IPS-NIHi11 (cell line): ENCODE data around the gene DPH5.
"Not testable (repeated sequence)": the region's sequence is repeated elsewhere in the genome, so short reads cannot be mapped to it uniquely, and the experiment has no call there.

Experiments used
- DNase-seq: peaks from one replicate; pipeline ENCODE4 v3.0.0; 2012; ENCODE audit warnings: mixed read lengths, low spot score

The DPH5 gene

GRCh38 chr1:100989306-100990077 lies 36.1 kb downstream of the DPH5 start:
- DNase-seq: no peak

- DNase-seq: no peak
Measured at GRCh38 chr1:100988121-100988520, 37.5 kb downstream of the DPH5 start.

GRCh38 chr1:100982793-100983192 lies 42.8 kb downstream of the DPH5 start:
- no peak for DNase-seq

GRCh38 chr1:100979631-100980030 lies 46.0 kb downstream of the DPH5 start:
- no peak for DNase-seq

- DNase-seq: no peak
Measured at GRCh38 chr1:100976936-100977335, 48.6 kb downstream of the DPH5 start.

GRCh38 chr1:100972185-100972584 lies 53.4 kb downstream of the DPH5 start:
- no peak for DNase-seq

- DNase-seq: no peak
Measured at GRCh38 chr1:100971021-100971420, 54.6 kb downstream of the DPH5 start.

GRCh38 chr1:100969327-100969726 lies 56.3 kb downstream of the DPH5 start:
- DNase-seq: no peak

- DNase-seq: no peak
Measured at GRCh38 chr1:100968621-100969020, 57.0 kb downstream of the DPH5 start.

GRCh38 chr1:100960098-100960497 lies 65.5 kb downstream of the DPH5 start:
- no peak for DNase-seq

- no peak for DNase-seq
Measured at GRCh38 chr1:100959502-100960060, 66.0 kb downstream of the DPH5 start.

- no peak for DNase-seq
Measured at GRCh38 chr1:100955322-100955721, 70.3 kb downstream of the DPH5 start.

- DNase-seq: no peak
Measured at GRCh38 chr1:100953960-100954730, 71.4 kb downstream of the DPH5 start.

- DNase-seq: not testable (repeated sequence)
Measured at GRCh38 chr1:100952970-100953369, 72.6 kb downstream of the DPH5 start.

GRCh38 chr1:100952104-100952745 lies 73.4 kb downstream of the DPH5 start:
- no peak for DNase-seq

GRCh38 chr1:100950781-100951180 lies 74.8 kb downstream of the DPH5 start:
- DNase-seq: peak; percentile 18

GRCh38 chr1:100950337-100950736 lies 75.2 kb downstream of the DPH5 start:
- DNase-seq: no peak

- peak; percentile 41 for DNase-seq
Measured at GRCh38 chr1:100949515-100950158, 75.9 kb downstream of the DPH5 start.

- DNase-seq: not testable (repeated sequence)
Measured at GRCh38 chr1:100948721-100949405, 76.7 kb downstream of the DPH5 start.

GRCh38 chr1:100947816-100948215 lies 77.8 kb downstream of the DPH5 start:
- not testable (repeated sequence) for DNase-seq

- DNase-seq: not testable (repeated sequence)
Measured at GRCh38 chr1:100946064-100946463, 79.5 kb downstream of the DPH5 start.
